ENCODE results near the gene EFEMP1.

The EFEMP1 gene

DNA sequence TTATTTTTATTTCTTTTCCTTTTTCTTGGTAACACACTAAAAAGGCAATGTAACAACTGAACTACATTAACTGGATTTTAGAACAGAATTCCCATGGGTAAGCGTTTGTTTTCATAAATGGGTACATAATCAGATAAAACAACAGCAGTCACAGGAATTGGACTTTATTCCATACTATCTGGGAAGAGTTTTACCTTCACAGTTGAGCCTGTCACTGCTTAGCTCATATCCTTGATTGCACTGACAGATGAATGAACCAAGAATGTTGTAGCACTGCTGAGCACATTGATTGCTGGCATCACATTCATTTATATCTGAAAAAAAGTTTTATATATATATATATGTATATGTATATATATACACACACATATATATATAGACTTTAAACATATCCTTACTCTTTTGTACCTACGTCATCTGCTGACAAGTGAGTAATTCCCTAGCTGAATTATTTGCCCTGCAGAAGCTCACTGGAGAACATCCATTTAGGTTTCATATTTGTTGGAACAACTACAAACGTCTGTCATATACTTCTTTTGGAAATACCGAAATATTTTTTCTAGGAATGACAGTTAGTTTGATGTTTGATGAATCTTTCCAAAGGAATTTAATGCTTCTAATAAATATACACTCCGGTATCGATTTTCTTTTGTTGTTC is 47.0 kb downstream of the EFEMP1 start:
- TF ChIP-seq, protein P1, sequence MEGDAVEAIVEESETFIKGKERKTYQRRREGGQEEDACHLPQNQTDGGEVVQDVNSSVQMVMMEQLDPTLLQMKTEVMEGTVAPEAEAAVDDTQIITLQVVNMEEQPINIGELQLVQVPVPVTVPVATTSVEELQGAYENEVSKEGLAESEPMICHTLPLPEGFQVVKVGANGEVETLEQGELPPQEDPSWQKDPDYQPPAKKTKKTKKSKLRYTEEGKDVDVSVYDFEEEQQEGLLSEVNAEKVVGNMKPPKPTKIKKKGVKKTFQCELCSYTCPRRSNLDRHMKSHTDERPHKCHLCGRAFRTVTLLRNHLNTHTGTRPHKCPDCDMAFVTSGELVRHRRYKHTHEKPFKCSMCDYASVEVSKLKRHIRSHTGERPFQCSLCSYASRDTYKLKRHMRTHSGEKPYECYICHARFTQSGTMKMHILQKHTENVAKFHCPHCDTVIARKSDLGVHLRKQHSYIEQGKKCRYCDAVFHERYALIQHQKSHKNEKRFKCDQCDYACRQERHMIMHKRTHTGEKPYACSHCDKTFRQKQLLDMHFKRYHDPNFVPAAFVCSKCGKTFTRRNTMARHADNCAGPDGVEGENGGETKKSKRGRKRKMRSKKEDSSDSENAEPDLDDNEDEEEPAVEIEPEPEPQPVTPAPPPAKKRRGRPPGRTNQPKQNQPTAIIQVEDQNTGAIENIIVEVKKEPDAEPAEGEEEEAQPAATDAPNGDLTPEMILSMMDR (IDR thresholded peaks at IDR 0.05; ENCODE audit: insufficient read depth, low read length, missing control alignments), result no peak
- ChIA-PET CTCF (interaction anchor here (1.4 to 2.2 kb wide), 2 partner anchors 10 to 120 kb away, joined by 3 to 5 read pairs; no protein-coding TSS in a partner anchor), POLR2A (interaction anchor here (1.3 to 1.4 kb wide), 2 partner anchors 9 to 14 kb away, joined by 4 to 5 read pairs; no protein-coding TSS in a partner anchor)
- H3K4me3 ChIP-seq (ENCODE audit: low read depth, low read length), result no peak overlapping the region
- DNase-seq (ENCODE audit: low read depth, low spot score), result no peak

DNA sequence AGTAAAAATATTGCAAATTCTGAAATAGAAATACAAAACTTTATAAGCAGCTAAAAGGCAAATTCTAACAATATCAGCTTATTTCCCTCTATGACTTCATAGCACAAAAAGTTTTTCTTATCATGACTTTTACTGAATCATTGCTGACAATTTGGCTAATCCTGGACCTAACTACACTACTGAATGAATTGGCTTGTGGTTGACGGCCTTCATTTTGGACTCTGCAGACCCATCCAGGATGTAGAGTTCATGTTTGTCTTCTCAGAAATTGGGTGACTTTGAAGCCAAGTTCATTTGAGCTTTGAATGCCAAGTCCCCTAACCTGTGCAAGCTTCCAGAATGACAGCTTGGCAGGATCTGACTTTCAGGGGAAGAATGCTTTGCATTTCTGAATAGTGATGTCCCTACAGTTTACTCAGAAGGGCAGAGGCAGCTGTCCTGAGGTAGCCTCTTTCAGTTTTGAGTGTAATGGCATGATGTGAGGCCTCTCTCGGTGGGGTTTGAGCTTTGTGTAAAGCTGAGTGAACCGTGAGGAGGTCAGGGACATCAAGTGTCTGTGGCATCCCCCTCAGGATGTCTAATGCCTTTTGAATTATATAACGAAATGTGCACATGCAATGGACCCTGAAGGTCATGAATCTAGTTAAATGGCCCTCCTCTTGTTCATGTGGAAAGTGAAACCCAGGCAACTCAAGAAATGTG is 48.0 kb downstream of the EFEMP1 start:
- no peak for DNase-seq (ENCODE audit: low read depth, low spot score)
- TF ChIP-seq, protein P1 (IDR thresholded peaks at IDR 0.05; ENCODE audit: insufficient read depth, low read length, missing control alignments), result no peak
- ChIA-PET CTCF (interaction anchor here (1.3 to 2.2 kb wide), 5 partner anchors 9 to 121 kb away, joined by 3 to 5 read pairs (median 4); no protein-coding TSS in a partner anchor), POLR2A (interaction anchor here (1.3 to 1.4 kb wide), 2 partner anchors 10 to 13 kb away, joined by 4 to 5 read pairs; no protein-coding TSS in a partner anchor)
- no peak overlapping the region for H3K4me3 ChIP-seq (ENCODE audit: low read depth, low read length)

DNA sequence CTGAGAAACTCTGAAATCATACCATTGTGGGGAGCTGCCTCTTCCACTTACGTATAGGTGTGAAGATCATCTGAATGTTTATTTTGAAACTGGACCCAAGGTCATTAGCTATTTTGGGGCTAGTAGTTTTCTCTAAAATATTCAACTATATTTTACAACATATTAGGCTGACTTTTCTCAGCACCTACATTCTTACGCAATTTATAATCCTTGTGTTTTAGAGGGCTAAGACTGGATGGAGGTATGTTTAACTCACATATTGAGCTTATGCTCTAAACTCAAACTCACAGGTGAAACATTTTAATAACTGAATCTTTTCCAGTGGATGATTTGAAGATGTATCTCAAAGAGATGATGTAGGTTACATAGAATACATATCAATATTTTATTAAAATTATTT is 49.2 kb downstream of the EFEMP1 start:
- no peak overlapping the region for H3K4me3 ChIP-seq (ENCODE audit: low read depth, low read length)
- TF ChIP-seq, protein P1 (IDR thresholded peaks at IDR 0.05; ENCODE audit: insufficient read depth, low read length, missing control alignments), result no peak
- ChIA-PET POLR2A (no interaction called here), CTCF (interaction anchor here (1.3 to 1.9 kb wide), 3 partner anchors 8 to 93 kb away, joined by 3 to 4 read pairs (median 4); no protein-coding TSS in a partner anchor)
- DNase-seq (ENCODE audit: low read depth, low spot score), result no peak

DNA sequence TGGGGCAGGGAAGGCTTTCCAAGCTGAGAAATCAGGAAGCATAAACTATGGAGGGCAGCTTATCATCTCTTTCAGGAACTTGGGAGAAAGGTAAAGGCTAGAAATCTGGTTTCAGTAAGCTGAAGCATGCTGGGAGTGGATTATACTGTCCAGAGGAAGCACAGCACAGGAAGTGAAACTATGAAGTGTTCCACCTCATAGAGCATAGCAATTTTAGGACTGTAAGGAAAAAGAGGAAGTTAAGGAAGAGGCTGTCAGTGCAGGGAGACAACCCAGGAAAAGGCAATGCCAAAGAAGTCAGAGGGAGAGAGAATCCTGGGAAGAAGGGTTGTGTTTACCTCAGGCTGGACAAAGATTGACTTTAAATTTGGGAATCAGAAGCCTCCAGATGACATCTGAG is 51.9 kb downstream of the EFEMP1 start:
- no peak for DNase-seq (ENCODE audit: low read depth, low spot score)
- no peak overlapping the region for H3K4me3 ChIP-seq (ENCODE audit: low read depth, low read length)
- TF ChIP-seq, protein P1 (IDR thresholded peaks at IDR 0.05; ENCODE audit: insufficient read depth, low read length, missing control alignments), result no peak
- ChIA-PET CTCF (no interaction called here), POLR2A (no interaction called here)

DNA sequence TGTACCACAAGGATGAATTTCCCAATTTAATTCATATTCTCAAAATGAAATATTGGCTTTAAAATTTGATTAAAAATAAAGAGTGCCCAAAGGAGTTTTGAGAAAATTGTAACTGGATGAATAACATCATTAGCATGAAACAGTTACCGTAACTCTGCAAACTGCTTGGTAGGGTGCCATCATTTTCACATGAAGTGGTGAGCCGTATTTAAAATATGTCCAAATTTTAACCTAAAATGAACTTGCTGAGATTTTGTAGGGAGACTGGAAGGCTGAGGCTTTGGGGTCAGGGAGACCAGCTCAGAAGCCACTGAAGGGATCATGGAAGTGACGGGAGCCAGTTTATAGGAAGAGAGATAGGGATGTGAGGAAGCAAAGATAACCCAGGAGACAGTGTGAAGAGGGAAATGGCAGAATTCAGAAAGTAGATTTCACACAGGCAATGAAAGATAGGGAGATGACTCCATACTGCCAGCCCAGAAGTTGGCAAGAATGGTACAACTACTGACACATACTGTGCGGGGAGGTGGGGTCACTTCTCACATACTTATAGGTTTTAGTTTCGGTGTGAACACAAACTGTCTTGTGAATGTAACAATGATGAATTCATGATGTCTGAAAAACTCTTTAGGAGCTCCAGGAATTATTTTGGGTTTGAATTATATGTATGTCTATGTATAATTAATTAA is 53.8 kb downstream of the EFEMP1 start:
- TF ChIP-seq, protein P1 (IDR thresholded peaks at IDR 0.05; ENCODE audit: insufficient read depth, low read length, missing control alignments), result no peak

More for the DNA sequence above, 53.8 kb downstream of the EFEMP1 start:
- no peak overlapping the region for H3K4me3 ChIP-seq (ENCODE audit: low read depth, low read length)
- ChIA-PET POLR2A (no interaction called here), CTCF (no interaction called here)
- peak; percentile 75 for DNase-seq (ENCODE audit: low read depth, low spot score)

All from AG04449 (cell line).